ENCODE measurements around the gene SNX9. TPM values are rescaled to one million over a fixed set of nuclear protein-coding genes. Genes with fewer than 3 reads are reported as not detected.
"Not testable (repeated sequence)": the region's sequence is repeated elsewhere in the genome, so short reads cannot be mapped to it uniquely, and the experiment has no call there.

The SNX9 gene
- total RNA-seq, 2 experiments from 2014 or later, result 14.8 to 15.2 TPM

DNA sequence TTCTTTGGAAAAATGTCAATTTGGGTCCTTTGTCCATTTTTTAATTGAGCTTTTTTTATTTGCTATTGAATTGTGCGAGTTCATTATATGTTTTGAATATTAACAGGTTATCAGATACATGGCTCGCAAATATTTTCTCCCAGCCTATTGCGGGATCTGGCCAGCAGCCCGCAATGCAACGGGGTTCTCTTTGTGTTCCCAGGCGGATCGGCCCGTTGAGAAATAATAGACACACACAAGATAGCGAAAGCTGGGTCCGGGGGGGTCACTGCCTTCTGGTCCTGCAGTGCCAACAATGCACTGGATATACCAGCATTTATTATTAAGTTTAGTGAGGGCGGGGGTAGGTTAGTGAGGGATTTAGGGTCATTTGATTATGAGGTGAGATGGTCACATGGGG, 77.2 kb downstream of the SNX9 start:
- H3K36me3 Mint-ChIP-seq; H3K4me3 Mint-ChIP-seq; POLR2A ChIA-PET; H3K27me3 Mint-ChIP-seq; DNase-seq; H3K4me1 Mint-ChIP-seq; ATAC-seq (ENCODE audit: low read depth); H3K27ac Mint-ChIP-seq; H3K9me3 Mint-ChIP-seq: not testable (repeated sequence)

DNA sequence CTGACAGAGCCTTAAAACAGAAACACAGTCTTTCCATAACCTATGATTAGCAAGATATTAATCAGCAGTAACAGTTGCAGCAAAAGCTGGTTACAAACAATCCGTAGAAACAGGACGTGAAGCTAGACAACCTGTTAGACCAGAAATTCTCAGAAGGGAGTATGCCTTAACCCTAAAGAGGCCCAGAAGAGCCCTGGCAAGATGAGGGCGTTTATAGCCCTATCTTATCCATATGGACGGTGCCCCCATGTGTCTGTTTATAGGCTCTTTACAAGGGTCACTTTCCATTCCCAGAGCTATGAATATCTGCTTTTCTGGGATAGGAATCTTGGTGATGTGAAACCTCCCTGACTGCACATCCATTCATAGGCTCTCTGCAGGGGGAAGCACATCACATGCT, 77.7 kb downstream of the SNX9 start:
- POLR2A ChIA-PET; H3K36me3 Mint-ChIP-seq; H3K9me3 Mint-ChIP-seq; H3K27me3 Mint-ChIP-seq; H3K27ac Mint-ChIP-seq; H3K4me3 Mint-ChIP-seq; H3K4me1 Mint-ChIP-seq; ATAC-seq (ENCODE audit: low read depth); DNase-seq: not testable (repeated sequence)

DNA sequence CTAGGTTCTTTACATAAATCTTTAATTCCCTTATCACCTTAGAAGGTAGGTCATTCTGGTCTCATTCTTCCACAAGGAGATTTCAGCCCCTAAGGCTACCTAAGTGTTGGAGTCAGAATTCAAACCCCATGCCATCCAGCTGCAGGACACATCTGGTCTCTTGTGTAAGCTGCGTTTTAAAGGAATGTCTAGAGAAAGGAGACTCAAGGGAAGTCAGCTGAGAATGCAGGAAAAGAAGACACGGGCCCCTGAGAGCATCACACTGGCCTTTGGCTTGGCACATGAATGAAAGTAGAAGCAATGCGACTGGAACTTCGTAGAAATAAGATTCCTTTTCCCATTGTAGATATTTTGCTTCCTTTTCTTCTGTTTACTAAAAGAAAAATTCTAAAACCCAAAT, 82.0 kb downstream of the SNX9 start:
- H3K9me3 Mint-ChIP-seq, result no peaks in the 10 kb centered on the region
- ATAC-seq (ENCODE audit: low read depth) (no peak), DNase-seq (no peak)
- POLR2A ChIA-PET, result no interaction called here
- H3K4me3 Mint-ChIP-seq, result no peak overlapping the region
- peaks cover 29% of the 10 kb centered on the region for H3K36me3 Mint-ChIP-seq
- H3K27ac Mint-ChIP-seq, result no peak overlapping the region
- no peaks in the 10 kb centered on the region for H3K27me3 Mint-ChIP-seq
- H3K4me1 Mint-ChIP-seq, result peaks cover 15% of the 10 kb centered on the region

DNA sequence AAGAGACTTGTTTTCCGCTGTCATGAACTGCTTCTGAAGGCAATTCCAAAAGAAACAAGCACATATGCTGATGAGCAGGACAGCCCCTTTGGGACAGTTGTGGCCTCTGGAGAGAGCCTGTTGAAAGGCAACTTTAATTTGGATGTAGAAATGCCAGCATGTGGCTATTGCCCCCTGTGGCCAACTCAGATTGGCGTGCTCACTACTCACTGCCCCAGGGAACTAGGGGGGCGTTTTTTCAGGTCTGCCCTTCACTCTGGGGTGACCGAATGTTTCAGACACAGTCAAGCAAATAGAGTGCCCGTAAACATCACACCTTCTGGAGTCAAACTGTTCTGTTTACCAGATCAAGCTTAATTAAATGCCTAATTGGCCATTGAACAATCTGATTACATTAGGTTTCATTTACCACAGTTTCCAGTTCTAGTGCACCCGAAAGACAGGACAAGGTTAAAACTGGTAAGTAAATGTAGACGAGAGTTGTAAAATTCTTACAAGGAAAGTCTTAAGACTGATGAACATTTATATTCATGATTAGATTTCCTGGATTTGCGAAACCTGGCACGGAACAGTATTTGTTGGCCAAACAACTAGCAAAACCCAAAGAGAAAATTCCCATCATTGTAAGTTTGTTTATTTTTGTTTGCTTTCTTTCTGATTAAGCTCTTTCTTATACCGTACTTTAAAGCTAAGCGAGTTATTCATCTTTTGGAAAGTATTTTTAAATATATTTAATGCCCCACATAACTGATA, 82.7 kb downstream of the SNX9 start:
- DNase-seq (no peak), ATAC-seq (ENCODE audit: low read depth) (no peak)
- Mint-ChIP-seq H3K9me3 (no peaks in the 10 kb centered on the region), H3K27ac (no peak overlapping the region), H3K4me3 (no peak overlapping the region), H3K27me3 (no peaks in the 10 kb centered on the region), H3K4me1 (peaks cover 15% of the 10 kb centered on the region), H3K36me3 (peaks cover 37% of the 10 kb centered on the region)
- POLR2A ChIA-PET, result no interaction called here

DNA sequence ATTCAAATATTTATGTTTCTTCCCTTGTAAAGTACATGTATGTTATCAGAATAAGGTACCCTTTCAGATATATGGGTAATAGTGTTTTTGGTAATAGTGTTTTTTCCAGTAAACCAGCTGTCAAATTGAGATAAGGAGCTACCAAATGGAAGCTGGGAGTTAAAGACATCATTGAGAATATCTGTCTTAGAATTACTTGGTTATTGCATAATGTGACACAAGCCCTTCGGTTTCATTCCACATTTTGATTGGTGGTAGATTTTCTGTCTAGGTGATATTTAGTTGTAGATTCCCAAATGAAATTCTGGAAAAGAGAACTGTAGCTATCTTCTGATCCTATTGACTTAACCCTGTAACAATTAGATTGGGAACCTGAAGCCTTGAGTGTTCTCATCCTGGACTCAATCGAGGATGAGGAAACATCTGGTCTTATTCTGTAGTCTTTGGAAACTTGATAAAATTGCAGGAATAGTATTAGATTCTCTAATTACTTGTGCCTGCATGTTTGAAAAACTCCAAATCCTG, 83.6 kb downstream of the SNX9 start:
- DNase-seq, result no peak
- no peaks in the 10 kb centered on the region for H3K9me3 Mint-ChIP-seq
- ATAC-seq (ENCODE audit: low read depth), result no peak
- no peak overlapping the region for H3K4me3 Mint-ChIP-seq
- POLR2A ChIA-PET, result no interaction called here
- peaks cover 15% of the 10 kb centered on the region for H3K4me1 Mint-ChIP-seq
- H3K27ac Mint-ChIP-seq, result no peak overlapping the region
- no peaks in the 10 kb centered on the region for H3K27me3 Mint-ChIP-seq
- H3K36me3 Mint-ChIP-seq, result peaks cover 38% of the 10 kb centered on the region

DNA sequence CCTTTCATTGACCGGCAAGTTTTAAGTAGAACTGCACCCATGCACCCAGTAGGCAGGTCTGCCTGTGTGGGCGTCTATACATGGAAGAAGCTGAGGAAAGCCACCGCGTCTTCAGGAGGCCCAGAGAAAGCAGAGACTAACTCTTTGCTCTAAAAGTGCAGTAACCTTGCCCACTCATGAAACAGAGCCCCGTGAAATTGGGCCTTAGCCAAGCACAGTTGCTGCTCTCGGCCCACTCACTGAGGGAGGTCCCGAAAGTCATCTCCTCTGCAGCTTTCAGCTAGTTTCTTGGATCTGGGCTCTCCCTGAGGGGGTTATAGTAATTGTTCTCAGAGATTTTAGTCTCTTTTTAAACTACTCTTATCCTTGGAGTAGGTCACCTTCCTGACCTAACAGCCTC, 84.6 kb downstream of the SNX9 start:
- Mint-ChIP-seq H3K4me3 (no peak overlapping the region), H3K27me3 (no peaks in the 10 kb centered on the region), H3K36me3 (peaks cover 37% of the 10 kb centered on the region), H3K9me3 (no peaks in the 10 kb centered on the region), H3K27ac (no peak overlapping the region), H3K4me1 (peaks cover 15% of the 10 kb centered on the region)
- POLR2A ChIA-PET, result no interaction called here
- ATAC-seq (ENCODE audit: low read depth) (no peak), DNase-seq (no peak)

DNA sequence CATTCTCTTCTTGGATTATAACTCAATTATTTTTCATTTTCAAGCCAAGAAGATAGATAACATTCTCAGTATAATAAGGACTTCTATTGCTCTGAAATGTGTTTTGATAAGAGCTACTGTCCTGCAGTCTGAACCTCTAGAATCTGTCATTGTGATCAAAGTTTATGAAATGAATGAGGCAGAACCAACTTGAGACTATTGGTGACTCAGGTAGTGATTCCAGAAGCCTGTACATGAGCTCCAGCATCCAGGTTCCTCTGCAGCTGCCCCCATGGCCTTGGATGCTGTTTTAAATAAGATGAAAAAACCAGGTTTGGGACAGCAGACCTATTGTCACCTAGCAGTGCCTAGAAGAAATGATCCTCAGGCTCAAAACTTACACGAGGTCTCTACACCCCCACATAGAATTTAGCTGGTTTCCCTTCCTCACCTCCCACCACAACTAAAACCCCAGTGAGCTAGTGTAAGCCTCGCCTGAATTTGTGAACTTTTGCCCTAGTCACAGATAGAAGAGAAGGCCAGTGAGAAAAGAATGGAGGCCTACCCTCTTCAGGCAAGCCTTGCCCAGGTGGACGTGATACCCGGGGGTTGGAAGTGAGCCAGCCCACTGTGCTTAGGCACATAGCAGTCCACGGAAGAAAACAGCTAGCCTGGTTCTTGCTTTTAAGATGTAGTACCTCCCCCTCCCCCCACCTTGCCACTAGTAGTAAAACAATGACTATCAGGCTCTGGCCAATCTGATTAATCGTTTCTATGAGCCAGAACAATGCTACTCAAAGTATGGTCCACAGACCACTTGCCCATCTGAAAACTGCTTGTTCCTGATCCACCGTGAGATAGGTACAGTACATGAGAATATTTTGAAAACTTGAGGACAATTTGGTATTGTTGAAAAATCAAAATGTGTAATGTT, 85.6 kb downstream of the SNX9 start:
- no peak for DNase-seq
- Mint-ChIP-seq H3K9me3 (no peaks in the 10 kb centered on the region), H3K4me3 (peak overlapping the region; percentile 39), H3K27me3 (no peaks in the 10 kb centered on the region), H3K27ac (peak overlapping the region; percentile 60), H3K36me3 (peaks cover 38% of the 10 kb centered on the region), H3K4me1 (peaks cover 14% of the 10 kb centered on the region)
- POLR2A ChIA-PET, result no interaction called here
- peak; percentile 85 for ATAC-seq (ENCODE audit: low read depth)

DNA sequence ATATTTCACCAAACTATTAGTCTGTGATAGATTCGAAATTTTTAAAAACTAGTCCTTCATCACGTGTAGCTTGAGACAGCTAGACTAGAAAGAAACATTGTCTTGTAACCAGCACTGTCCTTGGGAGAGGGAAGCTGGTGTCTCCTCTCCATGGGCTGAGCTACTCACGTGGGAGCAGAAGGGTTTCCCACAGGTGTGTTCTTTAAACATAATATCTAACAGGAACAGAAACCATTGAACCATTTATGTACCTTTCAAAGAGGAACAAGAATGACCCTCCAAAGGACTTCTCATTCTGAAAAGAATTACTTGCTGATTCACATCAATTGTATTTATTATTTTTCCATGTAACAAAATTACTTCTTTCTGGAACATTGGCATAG, 86.2 kb downstream of the SNX9 start:
- Mint-ChIP-seq H3K27ac (peak overlapping the region; percentile 60), H3K27me3 (no peaks in the 10 kb centered on the region), H3K9me3 (no peaks in the 10 kb centered on the region), H3K36me3 (peaks cover 41% of the 10 kb centered on the region), H3K4me1 (peaks cover 15% of the 10 kb centered on the region), H3K4me3 (no peak overlapping the region)
- POLR2A ChIA-PET, result interaction anchor here (0.6 kb wide), 1 partner anchor 25 kb away, joined by 4 read pairs; no protein-coding TSS in a partner anchor
- ATAC-seq (ENCODE audit: low read depth) (no peak), DNase-seq (no peak)

DNA sequence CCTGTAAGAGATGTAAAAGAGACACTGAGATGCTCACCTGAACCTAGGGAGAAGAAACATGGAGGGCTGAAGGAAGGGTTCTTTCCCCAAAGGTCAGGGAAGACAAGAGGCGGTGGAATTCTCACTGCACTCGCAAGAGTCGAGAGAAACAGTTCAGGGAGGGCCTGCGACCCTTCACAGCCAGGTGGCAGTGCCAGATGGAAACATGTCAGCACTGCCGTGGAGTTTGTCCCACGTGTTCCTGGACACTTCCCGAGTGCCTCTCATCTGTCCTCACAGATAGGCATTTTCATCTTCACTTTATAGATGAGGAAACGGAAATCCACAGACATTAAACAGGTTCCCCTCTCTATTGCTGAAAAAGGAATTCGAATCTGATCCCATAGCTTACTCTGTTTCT, 88.2 kb downstream of the SNX9 start:
- H3K27ac Mint-ChIP-seq, result no peak overlapping the region
- no peaks in the 10 kb centered on the region for H3K9me3 Mint-ChIP-seq
- POLR2A ChIA-PET, result no interaction called here
- H3K36me3 Mint-ChIP-seq, result peaks cover 44% of the 10 kb centered on the region
- DNase-seq (no peak), ATAC-seq (ENCODE audit: low read depth) (no peak)
- H3K27me3 Mint-ChIP-seq, result no peaks in the 10 kb centered on the region
- H3K4me3 Mint-ChIP-seq, result no peak overlapping the region
- H3K4me1 Mint-ChIP-seq, result peaks cover 15% of the 10 kb centered on the region

DNA sequence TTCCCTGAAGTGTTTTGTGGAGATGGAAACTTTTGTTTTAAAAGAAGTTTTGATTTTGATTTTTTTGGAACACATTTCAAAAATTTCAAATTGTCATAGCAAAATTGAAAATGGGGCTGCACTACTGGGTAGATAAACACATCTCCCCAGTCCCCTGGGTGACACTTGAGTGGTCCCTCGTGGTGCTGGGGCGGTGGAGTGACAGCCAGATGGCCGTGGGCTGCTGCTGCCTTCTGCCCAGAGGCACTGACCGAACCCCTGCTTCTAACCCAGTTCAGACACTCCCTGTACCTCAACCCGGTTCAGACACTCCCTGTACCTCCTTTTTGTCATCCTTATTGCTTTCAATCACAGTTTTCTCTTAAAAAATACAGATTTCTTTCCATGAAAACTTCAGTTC, 88.7 kb downstream of the SNX9 start:
- ATAC-seq (ENCODE audit: low read depth), result no peak
- Mint-ChIP-seq H3K27ac (no peak overlapping the region), H3K4me1 (peaks cover 15% of the 10 kb centered on the region), H3K9me3 (no peaks in the 10 kb centered on the region), H3K27me3 (no peaks in the 10 kb centered on the region), H3K36me3 (peaks cover 43% of the 10 kb centered on the region), H3K4me3 (no peak overlapping the region)
- DNase-seq, result no peak
- POLR2A ChIA-PET, result no interaction called here

DNA sequence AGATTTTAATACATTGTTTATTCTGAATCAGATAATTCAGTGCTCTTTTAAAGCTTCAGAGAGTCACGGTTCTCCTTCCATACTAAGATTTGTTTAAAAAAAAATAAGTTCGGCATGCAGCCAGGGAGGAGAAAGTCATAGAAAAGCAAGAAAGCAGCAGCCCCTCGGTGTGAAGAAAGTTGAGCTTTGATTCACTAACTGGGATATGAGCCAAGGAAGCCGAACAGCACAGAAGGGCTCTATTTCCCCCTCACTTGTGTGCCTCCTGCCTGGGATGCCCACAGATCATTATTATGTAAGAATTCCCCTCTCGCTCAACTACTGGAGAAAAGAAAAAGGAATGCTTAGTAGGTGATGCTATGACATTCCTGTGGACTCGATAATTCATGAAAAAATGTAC, 89.3 kb downstream of the SNX9 start:
- H3K9me3 Mint-ChIP-seq, result no peaks in the 10 kb centered on the region
- H3K4me3 Mint-ChIP-seq, result no peak overlapping the region
- POLR2A ChIA-PET, result no interaction called here
- ATAC-seq (ENCODE audit: low read depth) (no peak), DNase-seq (no peak)
- no peak overlapping the region for H3K27ac Mint-ChIP-seq
- peaks cover 41% of the 10 kb centered on the region for H3K36me3 Mint-ChIP-seq
- H3K4me1 Mint-ChIP-seq, result peaks cover 15% of the 10 kb centered on the region
- H3K27me3 Mint-ChIP-seq, result no peaks in the 10 kb centered on the region

DNA sequence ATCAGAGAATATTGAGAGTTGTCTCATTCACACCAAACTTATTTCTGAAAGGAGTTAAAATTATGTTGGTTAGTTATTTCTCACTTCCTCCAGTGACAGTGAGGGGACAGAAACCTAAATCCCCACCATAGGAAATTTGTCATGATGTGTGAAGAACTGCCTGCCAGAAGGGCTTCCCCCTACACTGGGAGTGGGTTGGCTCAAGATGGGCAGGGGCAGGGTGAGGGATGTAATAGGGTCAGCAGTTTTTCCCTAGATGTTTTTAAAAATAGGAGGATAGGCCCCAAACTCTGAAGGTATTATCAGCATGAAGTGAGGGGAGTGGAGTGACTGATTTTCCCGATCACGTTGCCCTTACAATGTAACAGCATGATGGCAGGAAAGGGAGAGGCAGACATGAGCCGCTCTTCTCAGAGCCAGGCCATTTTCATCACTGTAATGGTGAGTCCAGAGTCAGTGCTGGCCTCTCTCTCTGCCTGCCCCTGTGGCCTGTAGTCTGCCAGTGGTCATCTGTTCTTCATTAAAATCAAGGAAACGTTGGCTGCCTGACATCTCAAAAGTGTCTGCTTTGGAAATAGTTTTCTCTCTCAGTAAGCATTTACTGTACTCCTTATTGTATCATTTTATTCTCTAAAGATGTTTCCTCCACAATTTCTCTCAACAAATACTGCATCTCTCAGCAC, 98.8 kb downstream of the SNX9 start:
- Mint-ChIP-seq H3K27ac (no peak overlapping the region), H3K4me1 (no peaks in the 10 kb centered on the region), H3K9me3 (peaks cover 2% of the 10 kb centered on the region), H3K27me3 (no peaks in the 10 kb centered on the region), H3K4me3 (no peak overlapping the region), H3K36me3 (peaks cover 48% of the 10 kb centered on the region)
- ATAC-seq (ENCODE audit: low read depth) (no peak), DNase-seq (no peak)
- POLR2A ChIA-PET, result no interaction called here

DNA sequence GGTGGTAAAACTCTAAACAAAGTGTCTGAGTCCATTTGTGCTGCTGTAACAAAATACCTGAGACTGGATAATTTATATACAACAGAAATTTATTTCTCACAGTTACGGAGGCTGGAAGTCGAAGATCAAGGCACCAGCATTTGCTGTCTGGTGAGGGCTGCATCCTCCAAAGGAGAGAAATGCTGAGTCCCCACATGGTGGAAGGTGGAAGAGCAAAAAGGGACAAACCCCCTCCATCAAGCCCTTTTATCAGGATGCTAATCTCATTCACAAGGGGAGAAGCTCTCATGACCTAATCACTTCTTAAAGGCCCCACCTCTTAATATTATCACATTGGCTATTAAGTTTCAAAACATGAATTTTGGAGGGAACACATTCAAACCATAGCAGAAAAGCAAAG, 102.7 kb downstream of the SNX9 start:
- Mint-ChIP-seq H3K27ac (no peak overlapping the region), H3K27me3 (no peaks in the 10 kb centered on the region), H3K4me1 (no peaks in the 10 kb centered on the region), H3K36me3 (peaks cover 24% of the 10 kb centered on the region), H3K4me3 (no peak overlapping the region), H3K9me3 (no peaks in the 10 kb centered on the region)
- DNase-seq, result no peak
- no peak for ATAC-seq (ENCODE audit: low read depth)
- POLR2A ChIA-PET, result no interaction called here

Data from activated naive CD8-positive, alpha-beta T cell treated with anti-CD3 and anti-CD28 coated beads, Interleukin-2, amount 10 ng/mL, durations not matched to agents 7 days and 5 days (primary cell).